GM19043 (cell line): ENCODE data around the gene NR1H3.
"Not testable (repeated sequence)": the region's sequence is repeated elsewhere in the genome, so short reads cannot be mapped to it uniquely, and the experiment has no call there.

Source experiments
- ATAC-seq: cut with Tn5 transposase; IDR thresholded peaks from one replicate; pipeline ENCODE4 v1.9.1; 2021; ENCODE audit warnings: low read depth; ENCODE audit not compliant: unreplicated experiment

The NR1H3 gene

GRCh38 chr11:47257517-47258316 lies at the start of gene NR1H3:
NR1H3 (plus strand) TSS chr11:47257996; CDS start chr11:47259217, 1,221 bp downstream.
- ATAC-seq = no peak

DNA sequence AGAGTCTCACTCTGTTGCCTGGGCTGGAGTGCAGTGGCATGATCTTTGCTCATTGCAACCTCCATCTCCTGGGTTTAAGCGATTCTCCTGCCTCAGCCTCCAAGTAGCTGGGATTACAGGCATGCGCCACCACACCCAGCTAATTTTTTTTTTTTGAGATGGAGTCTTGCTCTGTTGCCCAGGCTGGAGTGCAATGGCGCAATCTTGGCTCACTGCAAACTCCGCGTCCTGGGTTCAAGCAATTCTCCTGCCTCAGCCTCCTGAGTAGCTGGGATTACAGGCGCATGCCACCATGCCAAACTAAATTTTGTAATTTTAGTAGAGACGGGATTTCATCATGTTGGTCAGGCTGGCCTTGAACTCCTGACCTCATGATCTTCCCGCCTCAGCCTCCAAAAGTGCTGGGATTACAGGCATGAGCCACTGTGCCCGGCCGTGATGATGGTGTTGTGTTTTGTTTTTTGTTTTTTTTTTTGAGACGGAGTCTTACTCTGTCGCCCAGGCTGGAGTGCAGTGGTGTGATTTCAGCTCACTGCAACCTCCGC lies 49.7 kb upstream of the NR1H3 start:
- ATAC-seq = not testable (repeated sequence)

DNA sequence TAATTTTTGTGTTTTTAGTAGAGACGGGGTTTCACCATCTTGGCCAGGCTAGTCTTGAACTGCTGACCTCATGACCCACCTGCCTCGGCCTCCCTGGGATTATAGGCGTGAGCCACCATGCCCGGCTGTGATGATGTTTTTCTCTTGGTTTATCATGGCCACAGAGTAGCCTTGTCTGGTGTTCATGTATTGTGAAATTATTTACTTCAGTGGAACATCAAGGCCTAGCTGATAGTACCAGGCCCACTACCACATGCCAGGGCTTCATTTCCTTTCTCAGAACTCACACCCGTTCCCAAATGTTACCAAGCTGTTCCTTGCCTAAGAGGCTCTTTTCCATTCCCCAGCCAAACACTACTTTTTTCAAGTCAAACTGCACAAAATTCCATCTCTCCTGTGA lies 49.2 kb upstream of the NR1H3 start:
- no peak for ATAC-seq

DNA sequence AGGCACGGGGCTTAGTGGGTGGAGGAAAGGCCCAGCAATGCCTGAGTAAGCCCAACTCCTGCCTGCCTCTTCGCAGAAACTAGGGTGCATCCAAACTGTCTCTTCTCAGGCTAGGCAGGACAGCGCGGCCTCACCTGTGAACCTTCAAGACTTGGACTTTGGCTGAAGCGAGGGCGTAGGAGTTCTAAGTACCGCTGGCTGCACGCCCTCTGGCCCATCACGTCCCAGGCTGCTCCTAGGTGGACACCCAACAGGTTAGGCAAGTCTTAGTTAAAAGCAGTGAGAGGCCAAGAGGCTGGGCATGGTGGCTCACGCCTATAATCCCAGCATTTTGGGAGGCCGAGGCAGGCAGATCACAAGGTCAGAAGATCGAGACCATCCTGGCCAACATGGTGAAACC lies 44.9 kb upstream of the NR1H3 start:
- ATAC-seq = no peak

DNA sequence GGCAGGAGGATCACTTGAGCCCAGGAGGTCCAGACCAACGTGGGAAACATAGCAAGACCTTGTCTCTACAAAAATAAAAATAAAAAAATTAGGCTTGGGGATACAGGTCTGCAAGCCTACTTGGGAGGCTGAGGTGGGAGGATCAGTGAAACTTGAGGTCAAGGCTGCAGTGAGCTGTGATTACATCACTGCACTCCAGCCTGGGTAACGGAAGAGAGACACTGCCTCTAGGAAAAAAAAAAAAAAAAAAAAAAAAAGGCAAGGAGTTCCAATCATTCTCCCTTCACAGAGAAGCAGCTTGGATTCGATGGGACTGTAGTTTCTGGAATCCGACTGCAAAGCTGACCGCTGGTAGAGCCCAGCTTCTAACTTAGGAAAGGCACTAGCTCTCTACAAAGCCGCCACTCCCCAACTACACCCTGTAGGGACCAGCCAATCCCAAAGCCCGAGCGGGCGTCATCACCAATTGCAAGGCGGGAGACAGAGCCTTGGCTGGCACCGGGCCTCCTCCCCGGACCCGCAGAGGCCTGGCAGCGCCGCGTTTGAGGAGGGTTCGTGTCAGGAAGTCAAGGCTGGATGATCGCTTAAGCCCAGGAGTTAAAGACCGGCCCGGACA lies 43.7 kb upstream of the NR1H3 start:
- ATAC-seq = peak; percentile 47

DNA sequence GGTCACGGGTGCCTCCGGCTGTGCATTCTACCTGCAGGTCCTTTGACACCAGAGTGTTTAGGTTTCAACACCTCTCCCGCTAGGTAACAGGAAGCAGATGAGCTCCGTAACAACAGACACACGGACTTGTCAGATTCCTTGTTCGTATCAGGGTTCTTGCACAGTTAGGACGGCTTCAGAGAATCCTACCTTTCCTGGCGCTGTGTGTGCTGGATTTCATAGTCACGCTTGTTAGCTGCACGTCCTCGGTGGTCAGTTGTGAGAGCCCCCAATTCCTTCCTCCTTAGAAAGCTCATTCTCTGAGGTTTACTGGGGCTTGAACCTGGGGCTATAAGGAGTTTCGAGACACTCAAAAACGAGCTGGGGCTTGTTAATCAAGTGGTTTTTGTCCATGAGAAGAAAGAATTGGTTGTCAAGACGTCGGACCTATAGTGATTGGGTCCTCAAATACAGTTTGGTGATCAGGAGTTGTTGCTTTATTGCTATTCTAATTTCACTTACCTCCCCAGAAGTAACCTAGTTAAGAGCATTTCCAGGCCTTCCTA lies 42.4 kb upstream of the NR1H3 start:
- no peak for ATAC-seq

- ATAC-seq = peak; percentile 38
Measured at GRCh38 chr11:47216121-47216798, 41.5 kb upstream of the NR1H3 start.

- ATAC-seq = no peak
Measured at GRCh38 chr11:47220401-47220821, 37.4 kb upstream of the NR1H3 start.

DNA sequence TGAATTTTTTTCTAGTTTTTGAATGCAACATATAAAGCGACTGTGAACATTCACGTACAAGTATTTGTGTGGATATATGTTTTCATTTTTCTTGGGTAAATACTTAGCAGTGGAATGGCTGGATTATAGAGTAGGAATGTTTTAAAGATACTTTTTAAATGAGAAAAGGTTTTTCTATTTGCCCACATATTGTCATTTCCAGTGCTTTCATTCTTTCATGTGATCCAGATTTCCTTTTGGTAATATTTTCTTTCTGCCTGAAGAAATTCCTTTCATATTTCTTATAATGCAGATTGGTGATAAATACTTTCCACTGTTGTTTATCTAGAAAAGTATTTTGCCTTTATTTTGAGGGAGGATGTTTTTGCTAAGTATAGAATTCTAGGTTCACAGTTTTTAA lies 35.1 kb upstream of the NR1H3 start:
- ATAC-seq = no peak

DNA sequence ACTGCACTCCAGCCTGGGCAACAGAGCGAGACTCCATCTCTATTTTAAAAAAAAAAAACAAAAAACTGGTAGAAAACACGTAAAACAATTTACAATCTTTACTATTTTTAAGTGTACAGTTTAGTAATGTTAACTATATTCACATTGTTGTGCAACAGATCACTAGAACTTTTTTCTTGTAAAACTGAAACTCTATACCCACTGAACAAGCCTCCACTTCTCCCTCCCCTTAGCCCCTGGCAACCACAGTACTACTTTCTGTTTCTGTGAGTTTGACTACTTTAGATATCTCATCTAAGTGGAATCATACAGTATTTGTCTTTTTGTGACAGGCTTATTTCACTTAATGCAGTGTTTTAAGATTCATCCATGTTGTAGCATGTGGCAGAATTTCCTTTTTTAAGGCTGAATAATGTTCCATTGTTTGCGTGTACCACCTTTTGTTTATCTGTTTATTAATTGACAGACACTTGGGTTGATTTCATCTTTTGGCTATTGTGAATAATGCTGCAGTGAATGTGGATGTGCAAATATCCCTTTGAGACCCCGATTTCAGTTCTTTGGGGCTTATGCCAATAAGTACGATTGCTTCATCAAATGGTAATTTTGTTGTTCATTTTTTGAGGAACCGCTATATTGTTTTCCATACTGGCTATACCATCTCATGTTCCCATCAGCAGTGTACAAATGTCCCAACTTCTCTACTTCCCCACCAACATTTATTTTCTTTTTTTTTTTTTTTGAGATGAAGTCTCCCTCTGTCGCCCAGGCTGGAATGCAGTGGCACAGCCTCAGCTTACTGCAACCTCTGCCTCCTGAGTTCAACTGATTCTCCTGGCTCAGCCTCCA lies 32.0 kb upstream of the NR1H3 start:
- ATAC-seq = no peak

DNA sequence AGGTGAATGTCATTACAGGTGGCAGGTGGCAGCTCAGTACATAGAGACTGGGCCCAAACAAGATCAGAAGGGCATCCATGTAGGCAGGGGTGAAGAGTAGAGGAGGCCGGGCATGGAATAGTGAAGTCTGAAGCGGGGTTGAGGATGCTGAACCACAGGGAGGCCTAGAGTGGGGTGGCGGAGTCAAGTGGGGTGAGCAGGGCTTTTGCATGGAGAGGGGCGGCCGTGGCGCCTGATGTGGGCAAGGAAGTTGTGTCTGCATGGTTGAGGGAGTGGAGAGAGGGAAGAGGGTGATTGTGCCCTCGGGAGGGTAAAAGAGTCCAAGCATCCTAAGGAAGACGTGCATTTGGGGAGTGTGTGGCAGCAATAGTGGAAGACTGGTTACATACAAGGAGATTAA lies 28.6 kb upstream of the NR1H3 start:
- no peak for ATAC-seq

GRCh38 chr11:47233051-47233450 lies 24.7 kb upstream of the NR1H3 start:
- no peak for ATAC-seq

GRCh38 chr11:47233989-47234668 lies 23.7 kb upstream of the NR1H3 start:
- no peak for ATAC-seq

- ATAC-seq = no peak
Measured at GRCh38 chr11:47234669-47235100, 23.1 kb upstream of the NR1H3 start.

- ATAC-seq = no peak
Measured at GRCh38 chr11:47235163-47235562, 22.6 kb upstream of the NR1H3 start.

- no peak for ATAC-seq
Measured at GRCh38 chr11:47236482-47236881, 21.3 kb upstream of the NR1H3 start.

GRCh38 chr11:47239852-47240251 lies 17.9 kb upstream of the NR1H3 start:
- ATAC-seq = no peak

DNA sequence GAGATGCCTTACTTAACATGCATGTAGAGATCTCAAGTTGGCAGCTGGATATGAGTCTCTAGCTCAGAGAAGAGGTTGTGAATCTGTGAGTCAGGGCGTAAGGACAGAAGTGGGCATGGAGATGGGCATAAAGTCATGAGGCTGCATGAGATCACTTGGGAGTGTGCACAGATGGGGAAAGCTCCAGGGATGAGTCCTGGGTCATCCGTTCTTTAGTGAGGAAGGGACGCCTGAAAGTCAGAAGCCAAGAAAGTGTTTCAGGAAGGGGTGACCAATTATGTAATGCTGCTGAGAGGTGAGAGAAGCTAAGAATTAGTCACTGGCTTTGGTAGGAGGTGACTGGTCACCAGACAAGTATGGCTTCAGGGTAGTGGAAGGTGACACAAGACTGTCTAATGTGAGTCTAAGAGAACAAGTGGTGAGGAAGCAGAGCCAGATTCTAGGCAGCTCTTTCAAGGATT lies 15.9 kb upstream of the NR1H3 start:
- ATAC-seq = no peak

- ATAC-seq = no peak
Measured at GRCh38 chr11:47242596-47243192, 15.1 kb upstream of the NR1H3 start.
